HepG2 (cell line): Measurements from ENCODE around the gene ACSL5. TPM values are rescaled to one million over a fixed set of nuclear protein-coding genes. Genes with fewer than 3 reads are reported as not detected.

Source experiments
- ATAC-seq: fragments of 200-7000 bp; cut with Tn5 transposase; 3 replicates; pipeline ENCODE4 v1.9.1; 2020; ENCODE audit warnings: mild to moderate bottlenecking, moderate library complexity
- Bru-seq: library from RNA; stranded (reverse); fragments of 400-500 nt; gene quantifications from one replicate; lab custom pipeline; 2021; lab: Mats Ljungman, UMichigan
- BruChase-seq, 2 experiments: library from RNA; stranded (reverse); fragments of 400-500 nt; gene quantifications; one replicate each; lab custom pipeline; 2021; lab: Mats Ljungman, UMichigan
- BruUV-seq: library from RNA; stranded (reverse); fragments of 400-500 nt; replicated peaks from 2 replicates; lab custom pipeline; 2021; lab: Mats Ljungman, UMichigan
- CTCF ChIA-PET: fragments of 300-600 bp; formaldehyde crosslinking; extraction: SDS; loops from one replicate; lab custom pipeline; 2021; ENCODE audit warnings: low total read pairs, inconsistent platforms, low intra/inter-chr PET ratio; lab: Yijun Ruan, JAX
- POLR2A ChIA-PET: fragments of 350-600 bp; sonication (Branson Sonifier 250); formaldehyde crosslinking; loops from one replicate; lab custom pipeline; 2020; ENCODE audit warnings: antibody characterized with exemption, inconsistent platforms; lab: Yijun Ruan, JAX
- DNase-seq: peaks from one replicate; pipeline ENCODE4 v3.0.0-alpha.2; 2015; ENCODE audit warnings: low spot score
- FAIRE-seq: peaks from 3 replicates; lab custom pipeline; 2011; peaks lifted over from hg19 to GRCh38; lab: Jason Lieb, UNC
- H2AFZ ChIP-seq: one replicate; pipeline ENCODE4 v1.6.1; 2011; ENCODE audit warnings: low read length, inconsistent platforms
- H3K27ac ChIP-seq: fragments of 300-600 bp; 3 replicates; pipeline ENCODE4 v1.8.0; 2011; ENCODE audit warnings: mixed run types, mild to moderate bottlenecking, mixed read lengths, low read length, inconsistent platforms; ENCODE audit not compliant: insufficient read depth; ENCODE audit errors: extremely low read length
- H3K27me3 ChIP-seq, 2 experiments: fragments of 200-600 bp in 1 of 2; 2 replicates in 1 of 2; 3 replicates in 1 of 2; pipeline versions ENCODE4 v1.6.0 to v1.8.0; 2011; ENCODE audit warnings: low read length in 2 of 2, mild to moderate bottlenecking in 2 of 2, moderate library complexity in 2 of 2, inconsistent platforms in 1 of 2; ENCODE audit not compliant: insufficient read depth in 2 of 2, control insufficient read depth in 1 of 2
- H3K36me3 ChIP-seq, 2 experiments: fragments of 200-600 bp in 1 of 2; replicated peaks in 1 of 2; 2 replicates in 1 of 2; 3 replicates in 1 of 2; pipeline versions ENCODE4 v1.5.1 to v1.8.0; 2011; ENCODE audit warnings: low read length in 2 of 2, inconsistent platforms in 1 of 2; ENCODE audit not compliant: insufficient read depth in 2 of 2, control insufficient read depth in 1 of 2
- H3K4me1 ChIP-seq: 2 replicates; pipeline ENCODE4 v1.5.1; 2012; ENCODE audit warnings: low read length, inconsistent platforms; ENCODE audit not compliant: insufficient read depth
- H3K4me2 ChIP-seq: 2 replicates; pipeline ENCODE4 v1.6.0; 2011; ENCODE audit warnings: low read depth, low read length, inconsistent platforms
- H3K4me3 ChIP-seq, 3 experiments: fragments of 200-600 bp in 1 of 3; sonication (generic), shearing (Covaris generic) in 1 of 3; replicated peaks in 1 of 3; 2 replicates each; pipeline ENCODE4 v1.5.1; 2011 to 2016; ENCODE audit warnings: low read length in 3 of 3, inconsistent platforms in 2 of 3, low read depth in 2 of 3, mild to moderate bottlenecking in 2 of 3, control low read depth in 1 of 3, mixed read lengths in 1 of 3; ENCODE audit not compliant: insufficient read depth in 1 of 3
- H3K79me2 ChIP-seq: one replicate; pipeline ENCODE4 v1.6.1; 2011; ENCODE audit warnings: low read length, inconsistent platforms; ENCODE audit not compliant: insufficient read depth
- H3K9ac ChIP-seq: 2 replicates; pipeline ENCODE4 v1.6.0; 2011; ENCODE audit warnings: mild to moderate bottlenecking, low read depth, low read length, inconsistent platforms; ENCODE audit not compliant: insufficient read depth
- H3K9me3 ChIP-seq: 2 replicates; pipeline ENCODE4 v1.5.1; 2012; ENCODE audit warnings: mild to moderate bottlenecking, low read length
- H4K20me1 ChIP-seq: 2 replicates; pipeline ENCODE4 v1.6.0; 2011; ENCODE audit warnings: inconsistent platforms, mild to moderate bottlenecking, low read length, moderate library complexity; ENCODE audit not compliant: insufficient read depth
- BRF2 ChIP-seq: sonication (generic); formaldehyde crosslinking; IDR thresholded peaks from 2 replicates; pipeline ENCODE4 v1.8.1; 2022; ENCODE audit warnings: mild to moderate bottlenecking, missing genetic modification reagents
- DR1 ChIP-seq: sonication (generic); formaldehyde crosslinking; IDR thresholded peaks from 2 replicates; pipeline ENCODE4 v1.8.0; 2021; ENCODE audit warnings: mild to moderate bottlenecking, missing genetic modification reagents, inconsistent platforms
- ELF1 ChIP-seq: sonication (generic); formaldehyde crosslinking; IDR thresholded peaks from 2 replicates; pipeline ENCODE4 v1.4.0; 2020; ENCODE audit warnings: missing genetic modification reagents
- HDAC1 ChIP-seq: sonication (generic); formaldehyde crosslinking; IDR thresholded peaks from 2 replicates; pipeline ENCODE4 v1.5.1; 2020; ENCODE audit warnings: mild to moderate bottlenecking, missing genetic modification reagents
- HMG20A ChIP-seq: IDR thresholded peaks from 2 replicates; pipeline ENCODE4 v1.6.1; 2016; ENCODE audit warnings: borderline replicate concordance
- JUNB ChIP-seq: sonication (generic); formaldehyde crosslinking; IDR thresholded peaks from 2 replicates; pipeline ENCODE4 v1.8.0; 2022; ENCODE audit warnings: missing genetic modification reagents, mild to moderate bottlenecking, borderline replicate concordance
- NFIC ChIP-seq: IDR thresholded peaks from 2 replicates; pipeline ENCODE4 v1.6.1; 2012; ENCODE audit warnings: mild to moderate bottlenecking, low read length, inconsistent platforms
- RBM39 ChIP-seq: fragments of 200-400 bp; formaldehyde crosslinking; IDR thresholded peaks from one replicate; pipeline ENCODE4 v1.6.1; 2018; ENCODE audit warnings: antibody characterized with exemption, mild to moderate bottlenecking, low read depth, low read length; ENCODE audit not compliant: poor library complexity, severe bottlenecking
- RXRB ChIP-seq: IDR thresholded peaks from 2 replicates; pipeline ENCODE4 v1.6.1; 2016; ENCODE audit warnings: borderline replicate concordance, missing genetic modification reagents, missing compliant biosample characterization
- TAF1 ChIP-seq: sonication (generic); formaldehyde crosslinking; IDR thresholded peaks from 2 replicates; pipeline ENCODE4 v1.4.0; 2020; ENCODE audit warnings: missing genetic modification reagents
- TARDBP ChIP-seq: sonication (generic); formaldehyde crosslinking; IDR thresholded peaks from 2 replicates; pipeline ENCODE4 v1.8.0; 2022; ENCODE audit warnings: mild to moderate bottlenecking, missing genetic modification reagents
- ZBTB38 ChIP-seq: sonication (generic); formaldehyde crosslinking; IDR thresholded peaks from 2 replicates; pipeline ENCODE4 v1.5.1; 2020; ENCODE audit warnings: mild to moderate bottlenecking, missing genetic modification reagents
- ZNF251 ChIP-seq: sonication (generic); formaldehyde crosslinking; IDR thresholded peaks from 2 replicates; pipeline ENCODE4 v1.9.0; 2021; ENCODE audit warnings: mild to moderate bottlenecking, missing genetic modification reagents
- ZNF263 ChIP-seq: sonication (generic); formaldehyde crosslinking; IDR thresholded peaks from 2 replicates; pipeline ENCODE4 v1.4.0; 2020; ENCODE audit warnings: missing genetic modification reagents
- ZNF550 ChIP-seq: sonication (generic); formaldehyde crosslinking; IDR thresholded peaks from 2 replicates; pipeline ENCODE4 v1.4.0; 2020; ENCODE audit warnings: mild to moderate bottlenecking, missing genetic modification reagents, borderline replicate concordance
- ZNF562 ChIP-seq: sonication (generic); formaldehyde crosslinking; IDR thresholded peaks from 2 replicates; pipeline ENCODE4 v1.8.0; 2022; ENCODE audit warnings: missing genetic modification reagents, borderline replicate concordance
- ZNF570 ChIP-seq: sonication (generic); formaldehyde crosslinking; IDR thresholded peaks from 2 replicates; pipeline ENCODE4 v1.4.0; 2020; ENCODE audit warnings: mild to moderate bottlenecking, missing genetic modification reagents, borderline replicate concordance
- ZNF589 ChIP-seq: sonication (generic); formaldehyde crosslinking; conservative IDR thresholded peaks from 2 replicates; pipeline ENCODE4 v1.8.0; 2022; ENCODE audit warnings: mild to moderate bottlenecking, moderate library complexity, missing genetic modification reagents
- ZNF883 ChIP-seq: sonication (generic); formaldehyde crosslinking; IDR thresholded peaks from 2 replicates; pipeline ENCODE4 v1.5.1; 2020; ENCODE audit warnings: mild to moderate bottlenecking, missing genetic modification reagents; ENCODE audit errors: not compliant biosample characterization
- WGBS: methylation state at CpG from one replicate; pipeline ENCODE4 v1.1.6; 2017; ENCODE audit warnings: low lambda C conversion rate; 5-methylcytosine and 5-hydroxymethylcytosine counted together
- in situ Hi-C: cut with HindIII; loops from 2 replicates; pipeline ENCODE4 v1.10.0; 2017; ENCODE audit warnings: low pct_unique_long_range_greater_than_20kb; ENCODE audit not compliant: extremely low pct_ligation_motif_present
- intact Hi-C: fragments of 100-400 bp; cut with micrococcal nuclease; formaldehyde crosslinking; loops from one replicate; pipeline ENCODE4 v1.10.0; 2022; ENCODE audit not compliant: unreplicated experiment
- long read RNA-seq, 2 experiments: library from RNA in 1 of 2; library from polyadenylated mRNA in 1 of 2; stranded (forward) in 1 of 2; unstranded in 1 of 2; transcript quantifications; one replicate each; pipeline ENCODE4 v2.0.0, GENCODE V29; 2019 to 2022
- polyA minus RNA-seq, 3 experiments: library from RNA; depleted of rRNA, polyadenylated mRNA; stranded (reverse); fragments of >200 nt; gene quantifications; 2 replicates each; pipeline ENCODE4 v1.2.3, GENCODE V29; 2011; ENCODE audit warnings: low replicate concordance in 1 of 3
- polyA plus RNA-seq, 8 experiments: library from polyadenylated mRNA; depleted of rRNA in 3 of 8; stranded (reverse) in 7 of 8; unstranded in 1 of 8; fragments of >200 nt; fragmentation: Illumina TruSeq in 4 of 8; extraction: Trizol in 4 of 8; gene quantifications; 2 replicates each; pipeline versions ENCODE4 v1.2.1 to v1.2.3, GENCODE V29; 2011 to 2016; ENCODE audit warnings: low read depth in 4 of 8, missing spikeins in 1 of 8, mixed read lengths in 1 of 8; ENCODE audit not compliant: insufficient read depth in 1 of 8
- total RNA-seq, 5 experiments: library from RNA; depleted of rRNA; stranded (reverse); fragments of >200 nt; fragmentation: Illumina TruSeq; extraction: Trizol; gene quantifications; 2 replicates each; pipeline ENCODE4 v1.2.3, GENCODE V29; 2016; ENCODE audit warnings: low read depth in 1 of 5

The ACSL5 gene
- total RNA-seq (2016; rRNA removed; fragmentation: Illumina TruSeq; extraction: Trizol) (32.7 and 56.4 TPM in 2 replicates), polyA plus RNA-seq (2011; rRNA removed) (72.1 and 82.5 TPM in 2 replicates), polyA minus RNA-seq (2011; rRNA and poly(A)+ RNA removed; ENCODE audit: low replicate concordance) (45.1 and 203 TPM in 2 replicates), Bru-seq, nascent RNA (percentile 88 among the genes with signal in this experiment), BruChase-seq, experiment 1, labeled RNA remaining after a 6-hour chase (percentile 88 among the genes with signal in this experiment), BruChase-seq, experiment 2, labeled RNA remaining after a 2-hour chase (percentile 87 among the genes with signal in this experiment)
- 7.5 and 7.6 TPM in 2 replicates for total RNA-seq (2016; cell fraction: cytosol; rRNA removed; fragmentation: Illumina TruSeq; extraction: Trizol; ENCODE audit: low read depth)
- 31.4 and 60.5 TPM in 2 replicates for total RNA-seq (2016; cell fraction: insoluble cytoplasmic fraction; rRNA removed; fragmentation: Illumina TruSeq; extraction: Trizol)
- 11.4 and 13.4 TPM in 2 replicates for total RNA-seq (2016; cell fraction: membrane; rRNA removed; fragmentation: Illumina TruSeq; extraction: Trizol)
- 67.4 and 69.7 TPM in 2 replicates for total RNA-seq (2016; cell fraction: nucleus; rRNA removed; fragmentation: Illumina TruSeq; extraction: Trizol)
- polyA plus RNA-seq (2011; cell fraction: cytosol; rRNA removed) = 46.4 and 61.1 TPM in 2 replicates
- polyA plus RNA-seq (2011; cell fraction: nucleus; rRNA removed) = 118 and 139 TPM in 2 replicates
- polyA plus RNA-seq (2012) = 67.2 and 80.7 TPM in 2 replicates
- polyA plus RNA-seq (2016; cell fraction: cytosol; fragmentation: Illumina TruSeq; extraction: Trizol; ENCODE audit: low read depth) = 3.7 and 4.3 TPM in 2 replicates
- polyA plus RNA-seq (2016; cell fraction: insoluble cytoplasmic fraction; fragmentation: Illumina TruSeq; extraction: Trizol; ENCODE audit: low read depth) = 26.4 and 27.5 TPM in 2 replicates
- 6.5 TPM in 2 replicates for polyA plus RNA-seq (2016; cell fraction: membrane; fragmentation: Illumina TruSeq; extraction: Trizol; ENCODE audit: low read depth)
- polyA plus RNA-seq (2016; cell fraction: nucleus; fragmentation: Illumina TruSeq; extraction: Trizol; ENCODE audit: insufficient read depth, low read depth) = 88.2 and 99.1 TPM in 2 replicates
- polyA minus RNA-seq (2011; cell fraction: cytosol; rRNA and poly(A)+ RNA removed) = 54.1 and 66.6 TPM in 2 replicates
- polyA minus RNA-seq (2011; cell fraction: nucleus; rRNA and poly(A)+ RNA removed) = 68.9 and 74.5 TPM in 2 replicates
- long read RNA-seq, experiment 1, transcript ACSL5-202 (21 exons, 3,351 nt) = major isoform, 25 of 67 reads
- long read RNA-seq, experiment 1, transcript ACSL5-203 (21 exons, 3,353 nt) = minor isoform, 14 of 67 reads
- long read RNA-seq, experiment 1, partial matches to known transcripts = 11 of 67 reads
- long read RNA-seq, experiment 1, other reads (novel, unspliced or antisense) = 15 of 67 reads
- long read RNA-seq, experiment 2, transcript ACSL5-202 (21 exons, 3,351 nt) = major isoform, 44 of 215 reads
- long read RNA-seq, experiment 2, transcript ACSL5-203 (21 exons, 3,353 nt) = minor isoform, 17 of 215 reads
- long read RNA-seq, experiment 2, partial matches to known transcripts = 72 of 215 reads
- long read RNA-seq, experiment 2, other reads (novel, unspliced or antisense) = 77 of 215 reads

GRCh38 chr10:112373912-112374338 is at the start of gene ACSL5:
Gene ACSL5 (plus strand): TSS chr10:112374116. CDS start chr10:112394947, 20,831 bp downstream.
- POLR2A ChIA-PET = interaction anchor here (0.7 to 3.9 kb wide), 16 partner anchors 9 to 198 kb away, joined by 3 to 55 read pairs (median 4); partner anchors contain the start of gene ZDHHC6
- TF ChIP-seq TAF1 (CRISPR knock-in tag) = no peak
- TF ChIP-seq HMG20A (CRISPR knock-in tag) = peak; percentile 81; the same call in 1 of the 2 replicates
- no peak for TF ChIP-seq ZBTB38 (CRISPR knock-in tag)
- TF ChIP-seq ZNF251 (CRISPR knock-in tag) = no peak
- no peak for TF ChIP-seq ZNF562 (CRISPR knock-in tag)
- peak; percentile 84 for TF ChIP-seq RXRB (CRISPR knock-in tag)
- no peak for TF ChIP-seq RBM39
- TF ChIP-seq ELF1 = peak; percentile 71
- TF ChIP-seq BRF2 (CRISPR knock-in tag) = peak; percentile 46; the same call in 1 of the 2 replicates
- TF ChIP-seq ZNF550 (CRISPR knock-in tag) = no peak
- no peak for TF ChIP-seq ZNF883
- peak; percentile 99 for TF ChIP-seq ZNF263
- TF ChIP-seq TARDBP = peak; percentile 83
- no peak for TF ChIP-seq ZNF589 (CRISPR knock-in tag)
- peak; percentile 81 for TF ChIP-seq HDAC1
- peak; percentile 77; the same call in 1 of the 2 replicates for TF ChIP-seq NFIC
- no peak for TF ChIP-seq ZNF570
- no peak for TF ChIP-seq DR1 (CRISPR knock-in tag)
- peak; percentile 51; the same call in 1 of the 2 replicates for TF ChIP-seq JUNB (CRISPR knock-in tag)

More at GRCh38 chr10:112373912-112374338, at the start of gene ACSL5:
- WGBS = under 1% methylated on average over 4 of the region's 4 CpGs
- in situ Hi-C loops (no loop called here), intact Hi-C loops (loop anchor here (2.0 to 5.0 kb wide), 2 partner anchors 21 to 42 kb away; no protein-coding TSS in a partner anchor)
- Histone ChIP-seq H3K9me3 (no peaks in the 10 kb centered on the region), H3K4me1 (peaks cover 66% of the 10 kb centered on the region), H3K4me3 (peak within 1 kb of the TSS; percentile 69 to 72 (median 72)), H2AFZ (no peak within 1 kb of the TSS), H3K36me3 (no peaks in the 10 kb centered on the region; a peak in 1 of 5 replicates), H3K27ac (peak within 1 kb of the TSS; percentile 80), H3K4me2 (peak within 1 kb of the TSS; percentile 86), H3K27me3 (no peaks in the 10 kb centered on the region; a peak in 1 of 5 replicates), H3K9ac (peak within 1 kb of the TSS; percentile 76), H4K20me1 (no peaks in the 10 kb centered on the region), H3K79me2 (peaks cover 45% of the 10 kb centered on the region)
- FAIRE-seq = peak; percentile 98
- DNase-seq = peak; percentile 95
- peak; percentile 91 for ATAC-seq
- no TSS peak for BruUV-seq
- CTCF ChIA-PET = no interaction called here
